ENCODE data around the gene PDILT.

DNA sequence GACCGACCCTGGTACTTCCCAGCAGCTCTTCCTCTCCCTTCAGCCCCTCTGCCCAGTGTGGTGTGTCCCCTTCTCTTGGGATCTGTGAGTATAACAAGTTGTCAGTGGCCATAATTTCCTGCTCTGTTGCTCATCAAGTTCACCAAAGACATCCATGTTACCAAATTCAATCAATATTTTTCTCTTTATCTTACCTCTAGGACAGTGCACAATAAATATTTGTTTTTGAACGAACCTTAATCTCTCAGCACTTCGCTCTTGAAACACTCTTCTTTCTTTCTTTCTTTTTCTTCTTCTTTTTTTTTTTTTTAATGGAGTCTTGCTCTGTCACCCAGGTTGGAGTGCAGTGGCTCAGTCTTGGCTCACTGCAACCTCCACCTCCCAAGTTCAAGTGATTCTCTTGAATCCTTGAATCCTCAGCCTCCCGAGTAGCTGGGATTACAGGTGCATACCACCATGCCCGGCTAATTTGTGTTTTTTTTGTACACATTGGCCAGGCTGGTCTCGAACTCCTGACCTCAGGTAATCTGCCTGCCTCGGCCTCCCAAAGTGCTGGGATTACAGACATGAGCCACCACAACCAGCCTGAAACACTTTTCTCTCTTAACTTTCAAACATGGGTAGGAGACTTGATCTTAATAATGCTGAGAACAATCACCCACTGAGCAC is 49.3 kb downstream of the PDILT start:
- TF ChIP-seq, protein P1, sequence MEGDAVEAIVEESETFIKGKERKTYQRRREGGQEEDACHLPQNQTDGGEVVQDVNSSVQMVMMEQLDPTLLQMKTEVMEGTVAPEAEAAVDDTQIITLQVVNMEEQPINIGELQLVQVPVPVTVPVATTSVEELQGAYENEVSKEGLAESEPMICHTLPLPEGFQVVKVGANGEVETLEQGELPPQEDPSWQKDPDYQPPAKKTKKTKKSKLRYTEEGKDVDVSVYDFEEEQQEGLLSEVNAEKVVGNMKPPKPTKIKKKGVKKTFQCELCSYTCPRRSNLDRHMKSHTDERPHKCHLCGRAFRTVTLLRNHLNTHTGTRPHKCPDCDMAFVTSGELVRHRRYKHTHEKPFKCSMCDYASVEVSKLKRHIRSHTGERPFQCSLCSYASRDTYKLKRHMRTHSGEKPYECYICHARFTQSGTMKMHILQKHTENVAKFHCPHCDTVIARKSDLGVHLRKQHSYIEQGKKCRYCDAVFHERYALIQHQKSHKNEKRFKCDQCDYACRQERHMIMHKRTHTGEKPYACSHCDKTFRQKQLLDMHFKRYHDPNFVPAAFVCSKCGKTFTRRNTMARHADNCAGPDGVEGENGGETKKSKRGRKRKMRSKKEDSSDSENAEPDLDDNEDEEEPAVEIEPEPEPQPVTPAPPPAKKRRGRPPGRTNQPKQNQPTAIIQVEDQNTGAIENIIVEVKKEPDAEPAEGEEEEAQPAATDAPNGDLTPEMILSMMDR (IDR thresholded peaks at IDR 0.05; ENCODE audit: low read length), result no peak
- TF ChIP-seq EZH2 (IDR thresholded peaks at IDR 0.05; ENCODE audit: borderline replicate concordance, low read length), result no peak

Data from OCI-LY1 (cell line).